ENCODE data around the gene ACER1. TPM values are rescaled to one million over a fixed set of nuclear protein-coding genes. Genes with fewer than 3 reads are reported as not detected.

The ACER1 gene
- total RNA-seq, 6 experiments from 2014 or later, result not detected

DNA sequence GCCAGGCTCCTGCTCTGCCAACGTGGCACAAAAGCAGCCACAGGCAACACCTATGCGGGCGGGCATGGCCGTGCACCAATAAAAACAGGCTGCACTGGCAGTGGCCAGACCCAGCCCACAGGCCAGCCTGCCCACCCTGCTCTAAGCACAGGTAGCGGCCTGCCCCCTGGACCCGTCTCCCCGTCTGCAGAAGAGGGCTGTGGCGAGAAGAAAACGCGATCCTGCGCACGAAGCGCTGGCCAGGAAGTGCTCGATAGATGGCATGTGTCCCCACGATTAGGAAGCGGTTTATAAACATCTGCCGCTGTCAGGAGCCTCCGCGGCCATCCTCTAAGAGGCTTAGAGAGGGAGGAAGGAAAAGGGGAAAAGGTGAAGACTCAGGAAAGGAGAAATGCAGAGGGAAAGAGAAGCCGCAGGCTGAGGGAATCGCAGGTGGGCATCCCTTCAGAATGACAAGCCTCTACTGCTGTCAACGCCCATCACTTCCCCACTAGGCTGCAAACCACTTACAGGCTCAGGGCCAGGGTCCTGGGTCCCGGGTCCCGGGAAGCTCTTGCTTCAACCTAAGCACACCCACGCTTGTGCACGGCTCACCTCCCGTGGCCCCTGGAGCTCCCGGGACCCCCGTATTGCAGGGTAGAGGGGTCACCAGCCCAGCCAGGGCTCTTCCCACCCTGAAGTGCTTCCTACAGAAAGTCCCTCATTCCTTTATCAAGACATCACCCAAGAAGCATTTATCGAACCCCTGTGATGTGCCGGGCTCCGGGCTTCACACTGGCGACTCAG is 64.1 kb downstream of the ACER1 start:
- Mint-ChIP-seq H3K27ac (no peak overlapping the region), H3K36me3 (ENCODE audit: low read depth) (peaks cover 28% of the 10 kb centered on the region), H3K4me3 (no peak overlapping the region), H3K27me3 (ENCODE audit: insufficient read depth) (no peaks in the 10 kb centered on the region; the same call in 1 of the 2 replicates), H3K4me1 (ENCODE audit: low read depth) (peaks cover 46% of the 10 kb centered on the region), H3K9me3 (no peaks in the 10 kb centered on the region)
- no peak for DNase-seq
- TF ChIP-seq CTCF (IDR thresholded peaks at IDR 0.05), result no peak

GRCh38 chr19:6268382-6268771 is 65.0 kb downstream of the ACER1 start:
- Mint-ChIP-seq H3K36me3 (ENCODE audit: low read depth) (peaks cover 28% of the 10 kb centered on the region), H3K27me3 (ENCODE audit: insufficient read depth) (no peaks in the 10 kb centered on the region; the same call in 1 of the 2 replicates), H3K4me3 (no peak overlapping the region), H3K4me1 (ENCODE audit: low read depth) (peaks cover 46% of the 10 kb centered on the region), H3K9me3 (no peaks in the 10 kb centered on the region), H3K27ac (peak overlapping the region; percentile 15; the same call in 1 of the 2 replicates)
- DNase-seq, result no peak
- TF ChIP-seq CTCF (IDR thresholded peaks at IDR 0.05), result no peak

DNA sequence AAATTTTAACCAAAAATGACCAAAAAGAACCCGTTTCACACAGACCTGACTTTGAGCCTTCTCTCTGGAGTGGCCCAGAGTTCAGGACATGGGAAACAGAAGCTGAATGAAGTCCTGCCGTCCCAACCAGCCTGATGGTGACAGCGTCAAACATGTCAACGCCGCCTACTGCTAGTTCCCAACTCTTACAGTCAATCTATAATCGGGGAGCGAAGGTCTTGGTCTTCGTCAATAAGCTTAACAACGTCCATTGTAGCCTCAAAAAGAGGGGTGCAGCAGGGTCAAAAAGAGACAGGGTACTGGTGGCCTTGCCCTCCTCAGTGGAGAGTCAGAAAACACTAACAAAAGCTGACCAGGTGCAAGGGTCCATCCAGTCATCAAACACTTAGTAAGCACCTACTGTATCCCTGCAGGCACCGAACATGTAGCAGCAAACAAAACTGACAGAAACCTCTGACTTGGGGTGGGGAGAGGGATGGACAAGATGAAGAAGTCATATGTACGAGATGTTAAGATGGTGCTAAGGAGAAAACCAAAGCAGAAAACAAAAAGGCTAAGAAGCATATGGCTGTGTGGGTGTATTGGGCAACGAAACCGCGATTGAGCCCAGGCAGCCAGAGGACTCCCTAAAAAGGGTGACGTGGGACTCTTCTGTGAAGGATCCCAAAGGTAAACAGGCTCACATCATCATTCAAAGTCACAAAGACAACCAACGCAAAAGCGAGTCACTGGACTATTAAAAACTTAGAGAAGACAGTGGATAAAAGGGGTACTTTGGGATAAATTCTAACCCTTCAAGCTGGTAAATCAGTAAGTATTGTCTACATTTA is 65.6 kb downstream of the ACER1 start:
- Mint-ChIP-seq H3K27ac (peak overlapping the region; percentile 15; the same call in 1 of the 2 replicates), H3K36me3 (ENCODE audit: low read depth) (peaks cover 28% of the 10 kb centered on the region), H3K4me3 (no peak overlapping the region), H3K9me3 (no peaks in the 10 kb centered on the region), H3K4me1 (ENCODE audit: low read depth) (peaks cover 43% of the 10 kb centered on the region), H3K27me3 (ENCODE audit: insufficient read depth) (no peaks in the 10 kb centered on the region; the same call in 1 of the 2 replicates)
- DNase-seq, result no peak
- no peak for TF ChIP-seq CTCF (IDR thresholded peaks at IDR 0.05)

DNA sequence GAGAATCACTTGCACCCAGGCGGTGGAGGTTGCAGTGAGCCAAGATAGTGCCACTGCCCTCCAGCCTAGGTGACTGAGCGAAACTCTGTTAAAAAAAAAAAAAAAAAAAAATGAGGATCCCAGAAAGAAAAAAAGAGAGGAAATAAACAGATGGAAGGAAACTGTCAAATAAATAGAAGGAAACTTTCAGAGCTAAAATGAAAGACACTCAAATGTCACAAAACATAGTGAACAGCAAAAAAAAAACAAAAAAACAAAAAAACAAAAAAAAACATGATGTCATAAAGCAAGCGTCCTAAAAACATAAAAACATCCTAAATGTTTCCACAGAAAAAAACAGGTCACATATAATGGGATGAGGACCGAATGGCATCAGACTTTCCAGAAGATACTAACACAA is 68.6 kb downstream of the ACER1 start:
- DNase-seq, result no peak
- Mint-ChIP-seq H3K36me3 (ENCODE audit: low read depth) (peaks cover 16% of the 10 kb centered on the region; the same call in 1 of the 2 replicates), H3K27ac (no peak overlapping the region), H3K4me1 (ENCODE audit: low read depth) (peaks cover 20% of the 10 kb centered on the region), H3K4me3 (no peak overlapping the region), H3K9me3 (no peaks in the 10 kb centered on the region), H3K27me3 (ENCODE audit: insufficient read depth) (no peaks in the 10 kb centered on the region; the same call in 1 of the 2 replicates)
- TF ChIP-seq CTCF (IDR thresholded peaks at IDR 0.05), result no peak

DNA sequence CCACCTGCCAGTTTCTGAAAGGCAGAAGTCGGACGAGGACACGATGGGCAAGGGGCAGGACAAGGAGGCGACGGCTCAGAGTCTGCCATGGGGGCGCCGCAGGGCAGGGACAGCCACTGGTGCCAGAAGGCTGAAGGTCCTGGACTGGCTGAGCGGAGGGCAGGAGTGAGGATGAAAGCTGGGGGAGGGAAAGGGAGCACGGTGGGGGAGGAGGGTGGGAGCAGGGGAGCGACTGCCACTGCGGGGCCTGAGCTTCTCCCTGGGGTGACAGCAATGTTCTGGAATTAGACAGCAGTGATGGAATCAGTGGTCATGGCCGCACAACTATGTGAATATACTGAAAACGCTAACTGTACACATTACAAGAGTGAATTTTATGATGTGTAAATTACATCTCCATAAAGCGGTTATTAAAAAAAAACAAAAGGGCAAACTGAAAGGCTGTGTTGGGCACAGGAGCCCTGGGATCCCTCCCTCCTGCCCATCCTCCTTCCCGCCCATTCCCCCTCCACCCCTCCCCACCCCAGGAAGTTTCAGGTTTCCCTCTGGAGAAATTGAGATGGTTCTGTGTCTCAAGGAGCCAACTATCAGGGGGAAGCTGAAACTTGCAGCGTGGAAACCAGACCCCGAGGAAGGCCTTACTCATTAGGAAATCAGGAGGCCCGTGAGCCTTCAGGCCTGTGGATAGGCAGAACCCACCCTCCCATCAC is 69.5 kb downstream of the ACER1 start:
- DNase-seq, result peak; percentile 13
- Mint-ChIP-seq H3K4me1 (ENCODE audit: low read depth) (peaks cover 20% of the 10 kb centered on the region), H3K27ac (peak overlapping the region; percentile 67), H3K27me3 (ENCODE audit: insufficient read depth) (no peaks in the 10 kb centered on the region; the same call in 1 of the 2 replicates), H3K9me3 (no peaks in the 10 kb centered on the region), H3K4me3 (peak overlapping the region; percentile 39), H3K36me3 (ENCODE audit: low read depth) (peaks cover 20% of the 10 kb centered on the region)
- no peak for TF ChIP-seq CTCF (IDR thresholded peaks at IDR 0.05)
